ENCODE results near the gene SLPI.

GRCh38 chr20:45288860-45289259 lies 34.5 kb upstream of the SLPI start:
- TF ChIP-seq, protein P1, sequence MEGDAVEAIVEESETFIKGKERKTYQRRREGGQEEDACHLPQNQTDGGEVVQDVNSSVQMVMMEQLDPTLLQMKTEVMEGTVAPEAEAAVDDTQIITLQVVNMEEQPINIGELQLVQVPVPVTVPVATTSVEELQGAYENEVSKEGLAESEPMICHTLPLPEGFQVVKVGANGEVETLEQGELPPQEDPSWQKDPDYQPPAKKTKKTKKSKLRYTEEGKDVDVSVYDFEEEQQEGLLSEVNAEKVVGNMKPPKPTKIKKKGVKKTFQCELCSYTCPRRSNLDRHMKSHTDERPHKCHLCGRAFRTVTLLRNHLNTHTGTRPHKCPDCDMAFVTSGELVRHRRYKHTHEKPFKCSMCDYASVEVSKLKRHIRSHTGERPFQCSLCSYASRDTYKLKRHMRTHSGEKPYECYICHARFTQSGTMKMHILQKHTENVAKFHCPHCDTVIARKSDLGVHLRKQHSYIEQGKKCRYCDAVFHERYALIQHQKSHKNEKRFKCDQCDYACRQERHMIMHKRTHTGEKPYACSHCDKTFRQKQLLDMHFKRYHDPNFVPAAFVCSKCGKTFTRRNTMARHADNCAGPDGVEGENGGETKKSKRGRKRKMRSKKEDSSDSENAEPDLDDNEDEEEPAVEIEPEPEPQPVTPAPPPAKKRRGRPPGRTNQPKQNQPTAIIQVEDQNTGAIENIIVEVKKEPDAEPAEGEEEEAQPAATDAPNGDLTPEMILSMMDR (conservative IDR thresholded peaks at IDR 0.05): no peak
- no peak for TF ChIP-seq ZFX (IDR thresholded peaks at IDR 0.05)
